Lower lobe of right lung (tissue), 2 donors: ENCODE measurements around the gene PRLH. TPM values are rescaled to one million over a fixed set of nuclear protein-coding genes. Genes with fewer than 3 reads are reported as not detected.

Experiments used
- ATAC-seq, 2 donors: fragments of 200-7000 bp; cut with Tn5 transposase; one replicate each; pipeline ENCODE4 v1.9.1; 2020 to 2022; ENCODE audit warnings: mild to moderate bottlenecking in 2 of 2, moderate library complexity in 2 of 2
- DNase-seq: peaks from one replicate; pipeline ENCODE4 v3.0.0-alpha.2; 2020
- H3K27ac ChIP-seq: fragments of 200-600 bp; one replicate; pipeline ENCODE4 v1.8.0; 2022
- H3K27me3 ChIP-seq: fragments of 200-600 bp; one replicate; pipeline ENCODE4 v1.8.0; 2022; ENCODE audit warnings: low read depth
- H3K36me3 ChIP-seq: fragments of 200-600 bp; one replicate; pipeline ENCODE4 v1.8.0; 2022; ENCODE audit warnings: mild to moderate bottlenecking
- H3K4me1 ChIP-seq: fragments of 200-600 bp; one replicate; pipeline ENCODE4 v1.8.0; 2022
- H3K4me3 ChIP-seq: fragments of 200-600 bp; one replicate; pipeline ENCODE4 v1.8.0; 2022; ENCODE audit warnings: mild to moderate bottlenecking
- H3K9me3 ChIP-seq: fragments of 200-600 bp; one replicate; pipeline ENCODE4 v1.8.0; 2022
- intact Hi-C: fragments of 100-400 bp; cut with DNase I; formaldehyde crosslinking; loops from one replicate; pipeline ENCODE4 v1.11.0; 2022
- total RNA-seq: library from RNA; stranded (reverse); fragmentation: NEBNext Ultra II Directional; extraction: Animal tissue kit (Norgen Biotek cat#: 25700); gene quantifications from one replicate; pipeline ENCODE4 v1.2.1, GENCODE V29; 2021
- TF ChIP-seq, protein P1 (sequence below): fragments of 200-600 bp; IDR thresholded peaks from one replicate; pipeline ENCODE4 v1.8.0; 2022; ENCODE audit warnings: antibody characterized with exemption, mild to moderate bottlenecking
- donor health status: DM: no; HTN: yes; CAD: no; lungs with severe emphysema.

The PRLH gene
- total RNA-seq, 1 donor from 2014 or later, result not detected

DNA sequence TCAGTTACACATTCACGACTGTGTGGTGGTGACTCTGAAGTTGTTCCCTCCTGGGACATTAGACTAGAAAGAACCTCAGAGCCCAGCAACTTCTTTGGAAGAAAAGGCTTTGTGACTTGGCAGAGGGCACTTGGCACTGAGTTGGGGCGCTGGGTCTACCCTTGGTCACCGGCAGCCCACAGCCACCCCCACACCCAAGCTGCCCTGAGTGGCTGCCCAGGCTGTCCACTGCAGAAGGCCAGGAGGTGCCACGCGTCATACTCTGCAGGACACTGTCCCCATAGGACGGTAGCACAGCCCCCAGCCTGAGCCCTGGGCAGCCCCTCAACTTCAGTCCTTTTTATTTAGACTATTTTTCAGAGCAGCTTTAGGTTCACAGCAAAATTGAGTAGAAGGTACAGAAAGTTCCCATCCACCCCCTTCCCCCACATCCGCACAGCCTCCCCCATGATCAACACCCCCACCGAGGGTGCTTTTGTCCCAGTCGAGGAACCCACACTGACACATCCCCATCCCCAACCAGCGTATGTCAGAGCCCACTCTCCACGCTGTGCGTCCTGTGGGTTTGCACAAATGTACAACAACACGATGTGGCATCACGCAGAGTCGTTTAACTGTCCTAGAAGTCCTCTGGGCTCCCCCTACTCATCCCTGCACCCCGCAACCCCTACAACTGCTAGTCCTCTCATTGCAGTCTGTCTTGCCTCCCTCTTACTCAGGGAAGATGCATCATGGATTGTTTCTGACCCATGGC lies 1.1 kb downstream of the PRLH start:
- intact Hi-C loops, result no loop called here
- H3K4me1 ChIP-seq, result peaks cover 8% of the 10 kb centered on the region
- TF ChIP-seq, protein P1, sequence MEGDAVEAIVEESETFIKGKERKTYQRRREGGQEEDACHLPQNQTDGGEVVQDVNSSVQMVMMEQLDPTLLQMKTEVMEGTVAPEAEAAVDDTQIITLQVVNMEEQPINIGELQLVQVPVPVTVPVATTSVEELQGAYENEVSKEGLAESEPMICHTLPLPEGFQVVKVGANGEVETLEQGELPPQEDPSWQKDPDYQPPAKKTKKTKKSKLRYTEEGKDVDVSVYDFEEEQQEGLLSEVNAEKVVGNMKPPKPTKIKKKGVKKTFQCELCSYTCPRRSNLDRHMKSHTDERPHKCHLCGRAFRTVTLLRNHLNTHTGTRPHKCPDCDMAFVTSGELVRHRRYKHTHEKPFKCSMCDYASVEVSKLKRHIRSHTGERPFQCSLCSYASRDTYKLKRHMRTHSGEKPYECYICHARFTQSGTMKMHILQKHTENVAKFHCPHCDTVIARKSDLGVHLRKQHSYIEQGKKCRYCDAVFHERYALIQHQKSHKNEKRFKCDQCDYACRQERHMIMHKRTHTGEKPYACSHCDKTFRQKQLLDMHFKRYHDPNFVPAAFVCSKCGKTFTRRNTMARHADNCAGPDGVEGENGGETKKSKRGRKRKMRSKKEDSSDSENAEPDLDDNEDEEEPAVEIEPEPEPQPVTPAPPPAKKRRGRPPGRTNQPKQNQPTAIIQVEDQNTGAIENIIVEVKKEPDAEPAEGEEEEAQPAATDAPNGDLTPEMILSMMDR, result no peak
- no peak for DNase-seq
- H3K27me3 ChIP-seq, result peaks cover 9% of the 10 kb centered on the region
- H3K9me3 ChIP-seq, result no peaks in the 10 kb centered on the region
- no peaks in the 10 kb centered on the region for H3K36me3 ChIP-seq
- no peak for ATAC-seq
- no peak overlapping the region for H3K27ac ChIP-seq
- H3K4me3 ChIP-seq, result no peak overlapping the region

- H3K9me3 ChIP-seq, result no peaks in the 10 kb centered on the region
- no peak for ATAC-seq
- H3K27ac ChIP-seq, result no peak overlapping the region
- intact Hi-C loops, result no loop called here
- peaks cover 8% of the 10 kb centered on the region for H3K4me1 ChIP-seq
- H3K36me3 ChIP-seq, result no peaks in the 10 kb centered on the region
- H3K27me3 ChIP-seq, result peaks cover 9% of the 10 kb centered on the region
- no peak for DNase-seq
- TF ChIP-seq, protein P1, result no peak
- no peak overlapping the region for H3K4me3 ChIP-seq
Measured at GRCh38 chr2:237568121-237568660, 1.8 kb downstream of the PRLH start.

- DNase-seq (no peak), ATAC-seq (no peak)
- H3K9me3 ChIP-seq, result no peaks in the 10 kb centered on the region
- intact Hi-C loops, result no loop called here
- no peak overlapping the region for H3K27ac ChIP-seq
- H3K36me3 ChIP-seq, result no peaks in the 10 kb centered on the region
- peaks cover 8% of the 10 kb centered on the region for H3K4me1 ChIP-seq
- TF ChIP-seq, protein P1, result no peak
- no peak overlapping the region for H3K4me3 ChIP-seq
- H3K27me3 ChIP-seq, result peaks cover 5% of the 10 kb centered on the region
Measured at GRCh38 chr2:237569041-237569440, 2.7 kb downstream of the PRLH start.

DNA sequence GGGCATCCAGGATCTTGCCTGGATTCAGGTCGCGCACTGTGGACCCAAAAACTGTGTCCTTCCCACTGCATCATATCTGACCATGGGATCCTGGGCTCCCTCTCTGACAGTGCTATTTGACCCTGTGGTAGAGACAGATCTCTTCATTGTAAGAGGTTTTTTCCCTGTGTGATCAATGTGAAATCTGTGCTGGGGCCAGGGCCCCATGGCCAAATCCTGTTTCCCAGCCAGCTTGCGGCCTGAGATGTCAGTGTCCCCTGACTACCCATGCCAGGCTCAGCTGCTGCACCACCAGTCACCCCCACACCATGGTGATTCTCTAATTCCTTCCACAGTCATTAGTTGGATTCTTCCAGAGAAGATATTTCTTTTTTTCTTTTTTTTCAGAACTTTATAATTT lies 3.5 kb downstream of the PRLH start:
- TF ChIP-seq, protein P1, result no peak
- H3K27me3 ChIP-seq, result no peaks in the 10 kb centered on the region
- intact Hi-C loops, result loop anchor here (5.0 kb wide), 1 partner anchor 58 kb away; no protein-coding TSS in a partner anchor
- no peak overlapping the region for H3K4me3 ChIP-seq
- H3K36me3 ChIP-seq, result no peaks in the 10 kb centered on the region
- ATAC-seq (no peak), DNase-seq (no peak)
- peaks cover 9% of the 10 kb centered on the region for H3K4me1 ChIP-seq
- no peaks in the 10 kb centered on the region for H3K9me3 ChIP-seq
- no peak overlapping the region for H3K27ac ChIP-seq

DNA sequence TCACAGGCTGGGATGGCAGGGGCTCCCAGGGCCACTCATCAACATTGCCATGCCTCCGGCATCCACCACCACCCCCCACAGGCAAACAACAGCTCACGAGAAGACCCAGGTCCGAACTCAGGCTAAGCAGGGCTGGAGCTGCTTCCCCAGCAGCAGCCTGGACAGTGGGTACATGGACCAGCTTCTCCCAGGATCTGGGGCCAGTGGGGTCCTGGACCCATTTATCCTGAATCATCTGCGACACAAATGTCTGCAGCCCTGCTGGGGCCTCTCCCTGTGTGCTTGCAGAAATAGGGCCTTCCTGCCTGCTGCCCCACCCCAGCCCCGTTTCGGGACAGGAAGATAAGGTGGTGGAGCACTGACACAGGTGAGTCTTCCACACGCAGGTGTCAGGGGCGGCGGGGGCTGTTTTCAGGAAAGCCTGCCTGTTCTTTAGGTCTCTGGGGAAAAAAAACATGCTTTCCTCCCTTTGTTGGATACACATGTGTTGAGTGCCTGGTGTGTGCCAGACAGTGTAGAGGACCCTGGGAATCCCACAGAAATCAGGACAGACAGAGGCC lies 4.5 kb downstream of the PRLH start:
- intact Hi-C loops, result loop anchor here (5.0 kb wide), 1 partner anchor 59 kb away; no protein-coding TSS in a partner anchor
- Histone ChIP-seq H3K9me3 (no peaks in the 10 kb centered on the region), H3K36me3 (no peaks in the 10 kb centered on the region), H3K27ac (no peak overlapping the region), H3K4me1 (peaks cover 19% of the 10 kb centered on the region), H3K4me3 (no peak overlapping the region), H3K27me3 (no peaks in the 10 kb centered on the region)
- TF ChIP-seq, protein P1, result no peak
- ATAC-seq, result no peak
- DNase-seq, result no peak
